H1 (cell line): Measurements from ENCODE around the gene RHEX. TPM values are rescaled to one million over a fixed set of nuclear protein-coding genes. Genes with fewer than 3 reads are reported as not detected.

Source experiments
- CHD7 ChIP-seq: fragments of 300-600 bp; sonication (generic); IDR thresholded peaks from 2 replicates; pipeline ENCODE4 v1.7.1; 2012; ENCODE audit warnings: low read length, moderate library complexity, mild to moderate bottlenecking, inconsistent platforms; ENCODE audit not compliant: insufficient replicate concordance
- polyA plus RNA-seq, 7 experiments: library from polyadenylated mRNA; depleted of rRNA in 3 of 7; stranded (reverse) in 5 of 7; unstranded in 2 of 7; fragments of >200 nt in 5 of 7; fragments of 200-250 nt in 2 of 7; gene quantifications; 1 replicate in 5 of 7; 2 replicates in 1 of 7; 4 replicates in 1 of 7; pipeline versions ENCODE4 v1.2.1 to v1.2.3, GENCODE V29; 2011 to 2013; ENCODE audit warnings: missing spikeins in 2 of 7, mixed read lengths in 2 of 7
- total RNA-seq: library from RNA; stranded (reverse); fragmentation: NEBNext Ultra II Directional; extraction: Animal tissue kit (Norgen Biotek cat#: 25700); gene quantifications from 2 replicates; pipeline ENCODE4 v1.2.1, GENCODE V29; 2021

Gene RHEX
- total and polyA plus RNA-seq, 2 of the 8 experiments (the other 6 are each of a cell fraction or from before 2014, with no cell fraction given) = not detected

- TF ChIP-seq CHD7 = no peak
- TF ChIP-seq, all 59 proteins: peak for 0
Observed at GRCh38 chr1:206125346-206125745, 72.4 kb downstream of the RHEX start (continued).
